GM18511 (cell line): Measurements from ENCODE around the gene GUCY1A1.

Source experiments
- ATAC-seq: cut with Tn5 transposase; IDR thresholded peaks from one replicate; pipeline ENCODE4 v1.9.1; 2021; ENCODE audit warnings: mild to moderate bottlenecking, moderate library complexity; ENCODE audit not compliant: unreplicated experiment

GUCY1A1 gene

GRCh38 chr4:155658681-155659064 lies 8.0 kb upstream of the GUCY1A1 start:
- ATAC-seq, result no peak

GRCh38 chr4:155659176-155659575 lies 7.5 kb upstream of the GUCY1A1 start:
- no peak for ATAC-seq

GRCh38 chr4:155660436-155660835 lies 6.2 kb upstream of the GUCY1A1 start:
- no peak for ATAC-seq

GRCh38 chr4:155665054-155665453 lies 1.6 kb upstream of the GUCY1A1 start:
- ATAC-seq, result no peak

- peak; percentile 68 for ATAC-seq
Measured at GRCh38 chr4:155667222-155667567, 547 bp downstream of the GUCY1A1 start.

- peak; percentile 54 for ATAC-seq
Measured at GRCh38 chr4:155667568-155668511, 1.2 kb downstream of the GUCY1A1 start.

GRCh38 chr4:155668707-155669220 lies 2.1 kb downstream of the GUCY1A1 start:
- ATAC-seq, result no peak

GRCh38 chr4:155672342-155672741 lies 5.7 kb downstream of the GUCY1A1 start:
- no peak for ATAC-seq

GRCh38 chr4:155673453-155673979 lies 6.9 kb downstream of the GUCY1A1 start:
- no peak for ATAC-seq

- ATAC-seq, result no peak
Measured at GRCh38 chr4:155674669-155675071, 8.0 kb downstream of the GUCY1A1 start.

- ATAC-seq, result peak; percentile 92
Measured at GRCh38 chr4:155675709-155676429, 9.2 kb downstream of the GUCY1A1 start.

GRCh38 chr4:155676430-155676825 lies 9.8 kb downstream of the GUCY1A1 start:
- ATAC-seq, result peak; percentile 29

- no peak for ATAC-seq
Measured at GRCh38 chr4:155678011-155678410, 11.4 kb downstream of the GUCY1A1 start.

- ATAC-seq, result no peak
Measured at GRCh38 chr4:155679343-155679742, 12.7 kb downstream of the GUCY1A1 start.

- no peak for ATAC-seq
Measured at GRCh38 chr4:155681886-155682285, 15.2 kb downstream of the GUCY1A1 start.

GRCh38 chr4:155684423-155684822 lies 17.8 kb downstream of the GUCY1A1 start:
- ATAC-seq, result no peak

GRCh38 chr4:155684892-155685541 lies 18.4 kb downstream of the GUCY1A1 start:
- ATAC-seq, result peak; percentile 50

- no peak for ATAC-seq
Measured at GRCh38 chr4:155687380-155687982, 20.8 kb downstream of the GUCY1A1 start.

GRCh38 chr4:155688211-155688610 lies 21.6 kb downstream of the GUCY1A1 start:
- ATAC-seq, result no peak

- ATAC-seq, result no peak
Measured at GRCh38 chr4:155688860-155689259, 22.2 kb downstream of the GUCY1A1 start.
